Measurements from ENCODE around the gene RNF5.
"Not testable (repeated sequence)": the region's sequence is repeated elsewhere in the genome, so short reads cannot be mapped to it uniquely, and the experiment has no call there.

- TF ChIP-seq, protein P1, sequence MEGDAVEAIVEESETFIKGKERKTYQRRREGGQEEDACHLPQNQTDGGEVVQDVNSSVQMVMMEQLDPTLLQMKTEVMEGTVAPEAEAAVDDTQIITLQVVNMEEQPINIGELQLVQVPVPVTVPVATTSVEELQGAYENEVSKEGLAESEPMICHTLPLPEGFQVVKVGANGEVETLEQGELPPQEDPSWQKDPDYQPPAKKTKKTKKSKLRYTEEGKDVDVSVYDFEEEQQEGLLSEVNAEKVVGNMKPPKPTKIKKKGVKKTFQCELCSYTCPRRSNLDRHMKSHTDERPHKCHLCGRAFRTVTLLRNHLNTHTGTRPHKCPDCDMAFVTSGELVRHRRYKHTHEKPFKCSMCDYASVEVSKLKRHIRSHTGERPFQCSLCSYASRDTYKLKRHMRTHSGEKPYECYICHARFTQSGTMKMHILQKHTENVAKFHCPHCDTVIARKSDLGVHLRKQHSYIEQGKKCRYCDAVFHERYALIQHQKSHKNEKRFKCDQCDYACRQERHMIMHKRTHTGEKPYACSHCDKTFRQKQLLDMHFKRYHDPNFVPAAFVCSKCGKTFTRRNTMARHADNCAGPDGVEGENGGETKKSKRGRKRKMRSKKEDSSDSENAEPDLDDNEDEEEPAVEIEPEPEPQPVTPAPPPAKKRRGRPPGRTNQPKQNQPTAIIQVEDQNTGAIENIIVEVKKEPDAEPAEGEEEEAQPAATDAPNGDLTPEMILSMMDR (conservative IDR thresholded peaks at IDR 0.05; ENCODE audit: low read depth, low read length) = not testable (repeated sequence)
- TF ChIP-seq POLR2A (IDR thresholded peaks at IDR 0.05; ENCODE audit: low read depth, low read length); BHLHE40 (IDR thresholded peaks at IDR 0.05; ENCODE audit: low read depth, low read length); SMC3 (IDR thresholded peaks at IDR 0.05; ENCODE audit: low read depth, low read length); RAD21 (IDR thresholded peaks at IDR 0.05; ENCODE audit: low read length); MAFK (IDR thresholded peaks at IDR 0.05; ENCODE audit: low read depth, low read length); CHD1 (IDR thresholded peaks at IDR 0.05; ENCODE audit: low read depth, low read length); CEBPB (IDR thresholded peaks at IDR 0.05; ENCODE audit: low read depth, low read length); FOS (IDR thresholded peaks at IDR 0.05; ENCODE audit: low read depth, low read length); RFX5 (IDR thresholded peaks at IDR 0.05; ENCODE audit: low read depth, low read length); MAZ (IDR thresholded peaks at IDR 0.05; ENCODE audit: borderline replicate concordance, low read depth, low read length); RCOR1 (IDR thresholded peaks at IDR 0.05; ENCODE audit: insufficient replicate concordance, low read length): not testable (repeated sequence)
- TF ChIP-seq, protein P2, sequence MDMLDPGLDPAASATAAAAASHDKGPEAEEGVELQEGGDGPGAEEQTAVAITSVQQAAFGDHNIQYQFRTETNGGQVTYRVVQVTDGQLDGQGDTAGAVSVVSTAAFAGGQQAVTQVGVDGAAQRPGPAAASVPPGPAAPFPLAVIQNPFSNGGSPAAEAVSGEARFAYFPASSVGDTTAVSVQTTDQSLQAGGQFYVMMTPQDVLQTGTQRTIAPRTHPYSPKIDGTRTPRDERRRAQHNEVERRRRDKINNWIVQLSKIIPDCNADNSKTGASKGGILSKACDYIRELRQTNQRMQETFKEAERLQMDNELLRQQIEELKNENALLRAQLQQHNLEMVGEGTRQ (IDR thresholded peaks at IDR 0.05; ENCODE audit: low read depth, low read length) = not testable (repeated sequence)
Observed at GRCh38 chr6:32211432-32211831, 33.2 kb downstream of the RNF5 start.

All from IMR-90 (cell line).